ENCODE data around the gene BCKDK. TPM values are rescaled to one million over a fixed set of nuclear protein-coding genes. Genes with fewer than 3 reads are reported as not detected.
"Not testable (repeated sequence)": the region's sequence is repeated elsewhere in the genome, so short reads cannot be mapped to it uniquely, and the experiment has no call there.

Gene BCKDK
- total RNA-seq, 1 experiment from 2014 or later, result 49.3 TPM

DNA sequence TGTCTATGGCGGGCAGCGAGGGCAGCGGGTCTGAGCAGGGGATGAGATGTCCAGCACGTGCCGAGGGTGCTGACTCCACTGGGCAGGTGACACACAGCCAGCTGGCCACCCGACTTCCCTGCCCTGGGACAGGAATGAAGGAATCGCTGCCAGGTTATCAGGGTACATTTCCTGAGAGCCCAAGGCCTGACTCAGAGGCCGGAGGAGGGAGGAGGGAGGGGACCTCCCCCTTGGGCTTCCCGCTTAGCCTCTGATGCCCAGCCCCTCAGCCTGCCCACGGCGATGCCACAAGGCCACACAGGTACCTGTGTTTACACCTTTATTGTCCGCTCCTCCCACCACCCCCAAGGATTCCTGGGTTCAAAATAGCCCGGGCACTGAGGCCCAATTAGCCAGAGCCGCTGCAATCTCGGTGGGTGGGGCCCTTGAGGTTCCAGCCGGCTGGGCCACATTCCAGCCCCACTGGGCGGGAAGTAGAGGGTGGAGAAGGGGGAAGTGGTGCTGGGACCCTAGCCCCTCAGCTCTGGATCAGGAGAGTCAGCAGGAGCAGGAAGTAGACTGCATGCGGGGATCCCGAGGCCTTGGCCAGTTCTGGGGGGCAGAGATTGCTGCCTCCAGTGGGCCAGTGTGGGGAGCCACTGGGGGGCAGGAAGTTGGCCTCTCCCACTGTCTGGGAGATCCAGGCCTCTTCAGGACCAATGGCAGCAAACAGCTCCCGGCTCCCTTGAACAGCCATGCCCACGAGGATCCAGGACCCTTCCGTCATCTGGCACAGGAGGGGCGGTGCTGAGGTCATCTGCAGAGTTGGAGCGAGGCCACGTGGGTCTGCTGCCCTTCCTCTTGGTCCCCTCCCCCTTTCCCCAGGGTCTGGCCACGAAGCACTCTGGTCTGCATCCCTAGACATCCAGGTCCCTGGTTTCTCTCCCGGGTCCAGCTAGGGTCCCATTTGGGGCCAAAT is 30.7 kb downstream of the BCKDK start:
- peaks cover 59% of the 10 kb centered on the region for H3K4me1 Mint-ChIP-seq (ENCODE audit: low read depth, unreplicated experiment)
- TF ChIP-seq, protein P1, sequence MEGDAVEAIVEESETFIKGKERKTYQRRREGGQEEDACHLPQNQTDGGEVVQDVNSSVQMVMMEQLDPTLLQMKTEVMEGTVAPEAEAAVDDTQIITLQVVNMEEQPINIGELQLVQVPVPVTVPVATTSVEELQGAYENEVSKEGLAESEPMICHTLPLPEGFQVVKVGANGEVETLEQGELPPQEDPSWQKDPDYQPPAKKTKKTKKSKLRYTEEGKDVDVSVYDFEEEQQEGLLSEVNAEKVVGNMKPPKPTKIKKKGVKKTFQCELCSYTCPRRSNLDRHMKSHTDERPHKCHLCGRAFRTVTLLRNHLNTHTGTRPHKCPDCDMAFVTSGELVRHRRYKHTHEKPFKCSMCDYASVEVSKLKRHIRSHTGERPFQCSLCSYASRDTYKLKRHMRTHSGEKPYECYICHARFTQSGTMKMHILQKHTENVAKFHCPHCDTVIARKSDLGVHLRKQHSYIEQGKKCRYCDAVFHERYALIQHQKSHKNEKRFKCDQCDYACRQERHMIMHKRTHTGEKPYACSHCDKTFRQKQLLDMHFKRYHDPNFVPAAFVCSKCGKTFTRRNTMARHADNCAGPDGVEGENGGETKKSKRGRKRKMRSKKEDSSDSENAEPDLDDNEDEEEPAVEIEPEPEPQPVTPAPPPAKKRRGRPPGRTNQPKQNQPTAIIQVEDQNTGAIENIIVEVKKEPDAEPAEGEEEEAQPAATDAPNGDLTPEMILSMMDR (IDR thresholded peaks at IDR 0.05; ENCODE audit: unreplicated experiment), result no peak
- CTCF ChIA-PET, result interaction anchor here (0.5 to 1.4 kb wide), 8 partner anchors 8 to 1405 kb away, joined by 3 to 7 read pairs (median 3); partner anchors contain the start of genes HSD3B7 and KAT8
- H3K27ac Mint-ChIP-seq (ENCODE audit: unreplicated experiment), result peak overlapping the region; percentile 71
- H3K36me3 Mint-ChIP-seq (ENCODE audit: insufficient read depth, unreplicated experiment), result peaks cover 67% of the 10 kb centered on the region
- H3K27me3 Mint-ChIP-seq (ENCODE audit: unreplicated experiment), result no peaks in the 10 kb centered on the region
- peak; percentile 97 for DNase-seq
- H3K4me3 Mint-ChIP-seq (ENCODE audit: low read depth, unreplicated experiment), result peak overlapping the region; percentile 38
- BruUV-seq (replicated peaks), result no TSS peak
- intact Hi-C loops (cut with micrococcal nuclease; ENCODE audit: unreplicated experiment), result no loop called here
- no peaks in the 10 kb centered on the region for H3K9me3 Mint-ChIP-seq (ENCODE audit: low read depth, unreplicated experiment)

DNA sequence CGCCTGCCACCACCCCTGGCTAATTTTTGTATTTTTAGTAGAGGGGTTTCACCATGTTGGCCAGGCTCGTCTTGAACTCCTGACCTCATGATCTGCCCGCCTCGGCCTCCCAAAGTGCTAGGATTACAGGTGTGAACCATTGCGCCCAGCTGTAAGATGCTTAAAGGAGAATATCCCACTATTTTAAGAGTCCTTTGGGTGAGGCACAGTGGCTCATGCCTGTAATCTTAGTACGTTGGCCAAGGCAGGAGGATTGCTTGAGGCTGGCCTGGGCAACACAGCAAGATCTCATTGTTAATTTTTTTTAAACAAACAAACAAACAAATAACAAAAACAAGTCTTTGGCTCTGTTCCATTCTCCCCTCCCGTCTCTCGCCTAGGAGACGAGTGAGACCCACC is 32.9 kb downstream of the BCKDK start:
- DNase-seq; BruUV-seq (replicated peaks); H3K9me3 Mint-ChIP-seq (ENCODE audit: low read depth, unreplicated experiment); H3K27me3 Mint-ChIP-seq (ENCODE audit: unreplicated experiment): not testable (repeated sequence)
- Mint-ChIP-seq H3K36me3 (ENCODE audit: insufficient read depth, unreplicated experiment) (peaks cover 45% of the 10 kb centered on the region), H3K4me3 (ENCODE audit: low read depth, unreplicated experiment) (peak overlapping the region; percentile 59), H3K4me1 (ENCODE audit: low read depth, unreplicated experiment) (peaks cover 53% of the 10 kb centered on the region), H3K27ac (ENCODE audit: unreplicated experiment) (peak overlapping the region; percentile 75)
- CTCF ChIA-PET, result interaction anchor here (1.4 to 3.8 kb wide), 3 partner anchors 11 to 156 kb away, joined by 4 to 38 read pairs (median 22); partner anchors contain the start of gene HSD3B7
- intact Hi-C loops (cut with micrococcal nuclease; ENCODE audit: unreplicated experiment), result loop anchor here (5.0 kb wide), 1 partner anchor 69 kb away; the partner anchor contains the start of genes ZNF646 and ZNF668

GRCh38 chr16:31141489-31142108 is 33.4 kb downstream of the BCKDK start:
- peaks cover 42% of the 10 kb centered on the region for H3K36me3 Mint-ChIP-seq (ENCODE audit: insufficient read depth, unreplicated experiment)
- H3K9me3 Mint-ChIP-seq (ENCODE audit: low read depth, unreplicated experiment), result no peaks in the 10 kb centered on the region
- BruUV-seq (replicated peaks), result no TSS peak
- peaks cover 12% of the 10 kb centered on the region for H3K27me3 Mint-ChIP-seq (ENCODE audit: unreplicated experiment)
- CTCF ChIA-PET, result interaction anchor here (0.7 to 3.8 kb wide), 15 partner anchors 8 to 316 kb away, joined by 3 to 38 read pairs (median 10); partner anchors contain the start of genes FUS, HSD3B7, KAT8 and STX4
- TF ChIP-seq, protein P1 (IDR thresholded peaks at IDR 0.05; ENCODE audit: unreplicated experiment), result no peak
- peak; percentile 43 for DNase-seq
- peaks cover 51% of the 10 kb centered on the region for H3K4me1 Mint-ChIP-seq (ENCODE audit: low read depth, unreplicated experiment)
- peak overlapping the region; percentile 75 for H3K27ac Mint-ChIP-seq (ENCODE audit: unreplicated experiment)
- peak overlapping the region; percentile 59 for H3K4me3 Mint-ChIP-seq (ENCODE audit: low read depth, unreplicated experiment)
- intact Hi-C loops (cut with micrococcal nuclease; ENCODE audit: unreplicated experiment), result loop anchor here (1.0 to 5.0 kb wide), 2 partner anchors 11 to 69 kb away; partner anchors contain the start of genes ZNF646 and ZNF668

DNA sequence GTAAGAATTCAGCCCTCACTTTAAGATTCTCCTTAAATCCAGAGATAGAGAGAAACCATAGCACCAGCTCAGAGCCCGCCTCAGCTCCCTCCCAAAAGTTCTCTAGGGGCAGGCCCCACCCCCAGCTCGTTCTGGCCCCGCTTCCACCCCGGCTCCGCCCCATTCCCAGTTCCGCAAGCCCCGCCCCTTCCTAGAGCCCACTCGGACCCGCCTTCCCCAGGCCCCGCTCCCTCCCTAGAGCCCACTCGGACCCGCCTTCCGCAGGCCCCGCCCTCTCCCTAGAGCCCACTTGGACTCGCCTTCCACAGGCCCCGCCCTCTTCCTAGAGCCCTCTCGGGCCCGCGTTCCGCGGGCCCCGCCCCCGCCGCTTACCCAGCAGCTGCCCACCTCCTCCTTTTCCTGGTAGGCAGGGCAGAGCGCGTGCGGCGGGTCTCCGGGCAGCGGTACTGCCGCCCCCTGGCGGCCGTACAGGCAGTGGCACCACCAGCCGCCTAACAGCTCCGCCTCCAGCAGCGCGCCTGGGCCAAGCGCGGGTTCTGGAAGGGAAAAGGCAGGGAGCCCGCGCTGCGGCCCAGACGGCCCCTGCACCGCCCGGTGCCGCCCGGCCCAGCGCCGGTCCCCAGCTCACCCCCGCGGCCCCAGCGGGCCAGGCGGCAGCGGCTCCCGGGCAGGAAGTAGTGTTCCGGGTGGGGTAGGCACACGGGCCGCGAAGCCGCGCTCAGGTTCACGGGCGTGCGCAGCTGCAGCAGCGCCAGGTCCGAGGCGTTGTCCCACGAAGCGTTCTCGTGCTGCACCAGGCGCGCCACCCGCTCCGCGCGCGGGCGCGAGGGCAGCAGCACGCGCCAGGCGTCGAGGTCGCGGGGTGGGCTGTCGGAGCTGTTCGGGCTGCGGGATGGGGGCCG is 34.2 kb downstream of the BCKDK start:
- CTCF ChIA-PET, result interaction anchor here (0.5 to 3.8 kb wide), 20 partner anchors 9 to 315 kb away, joined by 3 to 38 read pairs (median 5); partner anchors contain the start of genes FUS, HSD3B7, KAT8 and STX4
- peak; percentile 100 for DNase-seq
- peaks cover 50% of the 10 kb centered on the region for H3K4me1 Mint-ChIP-seq (ENCODE audit: low read depth, unreplicated experiment)
- H3K9me3 Mint-ChIP-seq (ENCODE audit: low read depth, unreplicated experiment), result no peaks in the 10 kb centered on the region
- H3K27me3 Mint-ChIP-seq (ENCODE audit: unreplicated experiment), result peaks cover 20% of the 10 kb centered on the region
- H3K36me3 Mint-ChIP-seq (ENCODE audit: insufficient read depth, unreplicated experiment), result peaks cover 42% of the 10 kb centered on the region
- intact Hi-C loops (cut with micrococcal nuclease; ENCODE audit: unreplicated experiment), result loop anchor here (1.0 to 5.0 kb wide), 2 partner anchors 12 to 70 kb away; partner anchors contain the start of genes ZNF646 and ZNF668
- BruUV-seq (replicated peaks), result no TSS peak
- peak overlapping the region; percentile 75 for H3K27ac Mint-ChIP-seq (ENCODE audit: unreplicated experiment)
- TF ChIP-seq, protein P1 (IDR thresholded peaks at IDR 0.05; ENCODE audit: unreplicated experiment), result peak; percentile 91
- peak overlapping the region; percentile 59 for H3K4me3 Mint-ChIP-seq (ENCODE audit: low read depth, unreplicated experiment)

Measured in Calu3 (cell line).